ENCODE results near the gene WDR37.

- no peak for TF ChIP-seq REST (IDR thresholded peaks at IDR 0.05; ENCODE audit: low read depth)
- no peak for TF ChIP-seq YY1 (IDR thresholded peaks at IDR 0.05; ENCODE audit: low read depth)
These were observed 124.0 kb downstream of the WDR37 start for GRCh38 chr10:1180071-1180730.

Measured in Ishikawa (cell line).